Eye (tissue), 1 donor: ENCODE data around the gene FHAD1.
"Not testable (repeated sequence)": the region's sequence is repeated elsewhere in the genome, so short reads cannot be mapped to it uniquely, and the experiment has no call there.

ENCODE experiments used
- DNase-seq: peaks from one replicate; pipeline ENCODE4 v3.0.0-alpha.2; 2015

The FHAD1 gene

DNA sequence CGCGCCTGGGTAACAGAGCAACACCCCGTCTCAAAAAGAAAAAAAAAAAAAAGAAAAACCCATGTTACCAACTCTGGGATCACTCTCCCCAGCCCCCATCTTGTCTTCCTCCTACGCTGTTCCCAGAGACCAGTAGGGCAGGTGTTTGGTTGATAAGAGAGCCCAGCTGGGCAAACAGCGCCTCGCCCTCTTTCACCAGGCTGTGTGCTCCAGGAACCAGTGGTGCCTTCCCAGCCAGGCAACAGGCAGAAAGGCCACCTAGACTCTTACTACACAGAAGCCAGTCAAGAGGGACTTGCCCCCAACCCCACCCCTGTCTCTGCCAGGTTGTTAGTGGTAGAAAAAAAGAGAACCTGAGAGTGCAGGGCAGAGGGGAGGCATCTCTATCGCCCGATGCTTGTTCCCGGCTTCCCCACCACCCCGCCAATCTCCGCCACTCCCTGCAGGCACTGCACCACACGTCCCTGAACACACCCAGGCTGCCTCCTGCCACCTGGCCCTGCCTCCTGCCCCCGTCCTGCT is 177.2 kb downstream of the FHAD1 start:
- no peak for DNase-seq

DNA sequence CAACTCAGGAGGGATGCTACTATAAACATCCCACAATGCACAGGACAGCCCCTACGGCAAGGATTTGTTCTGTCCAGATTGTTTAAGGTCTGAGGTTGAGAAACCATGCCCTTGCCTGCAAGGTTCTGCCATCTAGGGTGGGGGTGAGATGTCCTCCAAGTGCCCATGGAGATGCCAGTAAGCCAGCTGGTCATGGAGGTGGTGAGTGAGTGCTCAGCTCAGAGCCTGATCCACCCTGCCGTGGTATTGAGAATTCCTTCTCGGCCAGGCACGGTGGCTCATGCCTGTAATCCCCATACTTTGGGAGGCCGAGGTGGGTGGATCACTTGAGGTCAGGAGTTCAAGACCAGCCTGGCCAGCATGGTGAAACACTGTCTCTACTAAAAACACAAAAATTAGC is 178.0 kb downstream of the FHAD1 start:
- no peak for DNase-seq

DNA sequence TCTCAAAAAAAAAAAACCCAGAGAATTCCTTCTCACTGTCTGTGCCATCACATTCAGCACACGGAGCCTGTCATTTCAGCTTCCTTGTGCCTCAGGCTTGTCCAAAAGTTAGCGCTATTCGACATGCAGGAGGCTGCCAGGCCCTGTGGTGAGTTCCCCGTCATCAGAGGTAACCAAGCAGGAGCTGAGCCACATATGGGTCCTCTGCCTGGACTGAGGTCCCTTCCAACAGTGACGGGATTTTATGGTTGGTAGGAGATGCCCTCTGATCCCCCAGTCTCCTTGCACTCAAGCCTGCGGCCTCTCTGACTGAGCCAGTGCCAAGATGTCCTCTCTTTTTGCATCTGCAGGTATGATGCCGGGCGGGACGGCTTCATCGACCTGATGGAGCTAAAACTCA is 178.5 kb downstream of the FHAD1 start:
- no peak for DNase-seq

DNA sequence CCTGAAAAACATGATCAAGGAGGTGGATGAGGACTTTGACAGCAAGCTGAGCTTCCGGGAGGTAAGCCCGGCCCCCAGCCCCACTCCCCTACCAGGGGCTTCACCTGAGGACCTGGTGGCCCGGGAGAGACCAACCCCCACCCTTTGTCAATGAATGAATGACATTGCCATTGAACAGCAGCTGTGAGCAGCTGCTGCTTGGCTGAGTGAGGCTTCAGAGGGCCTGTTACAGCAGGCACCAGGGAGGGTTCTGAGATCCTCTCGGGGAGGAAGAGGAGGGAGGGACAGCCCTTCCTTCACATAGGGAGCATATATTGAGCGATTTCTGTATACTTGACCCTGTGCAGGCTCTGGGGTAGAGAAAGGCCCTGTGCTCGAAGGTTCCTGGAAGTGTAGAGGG is 178.9 kb downstream of the FHAD1 start:
- no peak for DNase-seq

DNA sequence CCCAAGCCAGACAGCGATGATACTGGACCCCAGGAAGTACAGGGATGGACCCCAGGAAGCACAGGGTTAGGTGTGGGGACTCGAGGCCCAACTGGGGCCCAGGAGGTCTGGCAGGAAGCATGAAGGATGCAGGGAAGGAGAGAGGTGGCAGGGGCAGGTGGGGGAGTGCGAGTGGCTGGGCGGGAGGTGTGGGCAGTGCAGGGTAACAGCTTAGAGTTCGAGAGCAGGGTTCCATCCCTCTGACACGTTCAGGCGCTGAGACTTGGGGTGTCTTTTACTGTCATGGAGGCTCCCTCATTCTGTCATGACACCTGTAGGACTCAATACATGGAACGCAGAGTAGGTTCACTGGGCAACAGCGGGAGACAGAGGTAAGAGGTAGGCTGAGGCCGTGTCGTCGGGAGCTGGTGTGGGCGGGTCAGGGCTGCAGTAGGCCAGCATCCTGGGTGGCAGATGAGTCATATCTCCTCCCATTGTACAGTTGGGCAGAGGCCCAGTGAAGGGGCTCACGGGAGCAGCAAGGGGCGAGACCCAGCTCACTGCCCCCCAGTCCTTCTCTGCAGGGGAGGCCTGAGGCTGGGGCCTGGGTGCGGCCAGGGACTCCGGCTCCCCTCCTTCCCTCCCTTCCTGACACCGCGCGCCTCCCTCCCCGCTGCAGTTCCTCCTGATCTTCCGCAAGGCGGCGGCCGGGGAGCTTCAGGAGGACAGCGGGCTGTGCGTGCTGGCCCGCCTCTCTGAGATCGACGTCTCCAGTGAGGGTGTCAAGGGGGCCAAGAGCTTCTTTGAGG is 179.7 kb downstream of the FHAD1 start:
- no peak for DNase-seq

DNA sequence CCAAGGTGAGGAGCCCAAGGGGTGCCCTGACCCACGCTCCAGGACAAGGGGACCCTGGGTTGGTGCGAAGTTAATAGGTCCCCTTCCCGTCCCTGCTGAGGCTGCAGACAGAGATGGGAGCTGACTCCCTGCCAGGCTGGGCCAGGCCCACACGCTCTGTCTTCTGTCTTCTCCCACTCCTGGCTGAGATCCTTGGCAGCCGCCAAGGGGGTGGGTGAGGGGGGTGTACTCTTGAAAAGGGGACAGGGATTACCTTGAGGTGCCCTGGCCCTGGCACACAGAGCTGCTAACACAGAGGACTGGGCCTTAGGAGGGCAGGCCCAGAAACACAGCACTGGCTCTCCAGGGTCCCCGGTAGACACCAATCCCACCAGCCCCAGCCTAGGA is 180.2 kb downstream of the FHAD1 start:
- no peak for DNase-seq

DNA sequence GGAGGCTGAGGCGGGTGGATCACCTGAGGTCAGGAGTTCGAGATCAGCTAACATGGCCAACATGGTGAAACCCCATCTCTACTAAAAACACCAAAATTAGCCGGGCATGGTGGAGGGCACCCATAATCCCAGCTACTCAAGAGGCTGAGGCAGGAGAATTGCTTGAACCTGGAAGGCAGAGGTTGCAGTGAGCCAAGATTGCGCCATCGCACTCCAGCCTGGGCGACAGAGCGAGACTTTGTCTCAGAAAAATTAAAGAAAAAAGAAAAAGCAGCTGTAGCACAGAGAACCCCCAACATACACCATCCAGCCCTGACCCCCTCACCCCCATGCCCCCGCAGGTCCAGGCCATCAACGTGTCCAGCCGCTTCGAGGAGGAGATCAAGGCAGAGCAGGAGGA is 181.2 kb downstream of the FHAD1 start:
- DNase-seq = not testable (repeated sequence)

DNA sequence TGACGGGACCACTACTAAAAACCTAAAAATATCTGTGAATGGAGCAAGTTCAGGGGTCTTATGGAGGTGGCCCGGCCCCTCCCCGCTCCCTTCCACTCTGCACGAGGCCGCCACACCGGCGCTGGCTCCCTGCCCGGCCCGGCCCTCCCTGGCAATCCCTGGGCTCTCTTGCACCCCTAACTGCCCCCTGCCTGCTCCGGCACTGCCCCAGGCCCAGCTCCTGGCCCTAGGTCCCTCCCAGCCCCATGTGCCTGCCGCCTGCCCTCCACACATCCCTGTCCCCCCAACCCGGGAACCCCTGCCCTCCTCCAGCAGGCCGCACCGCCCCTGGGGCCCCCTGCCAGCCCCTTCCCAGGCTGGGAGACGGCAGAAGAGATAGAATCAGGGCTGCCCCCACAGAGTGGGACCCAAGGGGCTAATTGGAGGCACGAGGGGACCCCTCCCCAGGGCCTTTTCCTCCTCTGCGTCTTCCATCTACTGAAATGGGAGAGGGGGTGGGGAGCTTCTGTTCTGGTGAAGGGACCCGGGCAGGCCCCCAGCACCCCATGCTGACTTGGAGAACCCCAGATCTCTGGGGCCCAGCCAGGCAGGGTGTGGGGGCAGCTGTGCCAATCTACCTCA is 181.9 kb downstream of the FHAD1 start:
- DNase-seq = no peak

DNA sequence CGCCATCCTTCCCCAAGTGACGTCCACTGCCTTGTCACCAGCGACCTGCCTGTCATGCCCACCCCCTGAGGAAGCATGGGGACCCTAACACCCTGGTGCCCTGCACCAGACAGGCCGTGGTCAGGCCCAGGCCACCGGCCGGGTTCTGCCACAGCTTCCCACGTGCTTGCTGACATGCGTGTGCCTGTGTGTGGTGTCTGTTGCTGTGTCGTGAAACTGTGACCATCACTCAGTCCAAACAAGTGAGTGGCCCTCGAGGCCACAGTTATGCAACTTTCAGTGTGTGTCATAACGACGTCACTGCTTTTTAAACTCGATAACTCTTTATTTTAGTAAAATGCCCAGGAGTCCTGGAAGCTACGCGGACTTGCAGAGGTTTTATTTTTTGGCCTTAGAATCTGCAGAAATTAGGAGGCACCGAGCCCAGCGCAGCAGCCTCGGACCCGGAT is 182.7 kb downstream of the FHAD1 start:
- DNase-seq = no peak

DNA sequence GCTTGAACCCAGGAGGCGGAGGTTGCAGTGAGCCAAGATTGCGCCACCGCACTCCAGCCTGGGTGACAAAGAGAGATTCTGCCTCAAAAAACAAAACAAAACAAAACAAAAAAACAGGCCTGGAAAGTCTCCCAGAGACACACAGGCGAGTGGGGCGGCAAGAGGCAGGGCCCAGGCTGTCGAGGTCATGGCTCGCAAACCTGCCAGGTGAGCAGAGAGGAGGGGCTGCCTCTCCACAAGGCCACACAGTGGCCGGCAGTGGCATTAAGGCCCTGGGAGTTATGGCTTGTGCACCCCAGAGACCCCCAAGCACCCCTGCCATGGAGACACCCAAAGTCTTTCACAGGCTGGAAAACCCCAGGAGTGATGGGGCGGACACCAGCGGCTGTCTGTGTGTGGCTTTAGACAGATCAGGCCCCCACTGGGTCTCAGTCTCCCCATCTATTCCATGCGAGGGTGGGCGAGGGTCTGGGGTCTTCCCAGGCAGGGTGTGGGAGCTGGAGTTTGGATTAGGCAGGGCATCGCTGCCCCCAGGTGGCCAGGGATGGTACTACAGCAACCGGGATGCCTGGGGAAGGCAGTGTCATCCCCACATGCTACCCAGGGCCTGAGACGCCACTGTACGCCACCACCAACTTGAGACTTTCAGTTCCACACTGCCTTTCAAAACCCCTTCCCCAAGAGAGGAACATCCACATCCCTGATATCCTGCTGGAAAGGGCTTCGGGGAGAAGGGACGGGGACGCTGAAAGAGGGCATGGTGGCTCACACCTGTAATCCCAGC is 184.0 kb downstream of the FHAD1 start:
- peak; percentile 95 for DNase-seq

DNA sequence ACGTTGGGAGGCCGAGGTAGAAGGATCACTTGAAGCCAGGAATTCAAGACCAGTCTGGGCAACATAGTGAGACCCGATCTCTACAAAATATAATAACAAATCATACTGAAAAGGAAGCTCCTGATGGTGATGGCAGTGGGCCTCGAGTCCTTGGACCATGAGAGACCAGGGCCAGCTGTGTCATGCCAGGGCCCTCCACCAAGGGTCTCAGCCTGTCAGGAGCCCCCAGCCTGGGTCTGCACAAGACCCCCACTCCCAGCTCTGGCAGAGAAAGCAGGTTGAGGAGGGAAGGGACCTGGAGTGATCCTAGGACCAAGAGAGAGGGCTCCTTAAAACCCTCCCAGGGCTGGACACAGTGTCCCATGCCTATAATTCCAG is 184.5 kb downstream of the FHAD1 start:
- DNase-seq = no peak

DNA sequence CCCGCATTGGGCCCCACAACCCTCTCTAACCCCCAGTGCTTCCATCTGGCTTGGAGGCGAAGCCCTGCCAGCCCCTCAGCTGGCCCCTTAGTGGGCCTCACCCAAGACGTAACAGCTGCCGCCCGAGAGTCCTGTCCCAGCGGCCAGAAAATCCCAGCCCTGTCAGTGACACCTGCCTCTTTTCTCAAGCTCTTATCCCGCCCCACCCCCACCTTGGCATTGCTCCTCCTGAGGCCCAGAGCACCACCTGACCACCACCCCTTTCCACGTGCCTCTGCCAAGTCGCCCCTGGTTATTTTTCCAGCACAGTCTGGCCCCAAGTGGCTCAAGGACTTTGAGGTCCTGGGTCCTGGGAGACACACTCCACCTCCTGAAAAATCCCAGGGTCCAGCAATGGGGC is 185.3 kb downstream of the FHAD1 start:
- peak; percentile 79 for DNase-seq

DNA sequence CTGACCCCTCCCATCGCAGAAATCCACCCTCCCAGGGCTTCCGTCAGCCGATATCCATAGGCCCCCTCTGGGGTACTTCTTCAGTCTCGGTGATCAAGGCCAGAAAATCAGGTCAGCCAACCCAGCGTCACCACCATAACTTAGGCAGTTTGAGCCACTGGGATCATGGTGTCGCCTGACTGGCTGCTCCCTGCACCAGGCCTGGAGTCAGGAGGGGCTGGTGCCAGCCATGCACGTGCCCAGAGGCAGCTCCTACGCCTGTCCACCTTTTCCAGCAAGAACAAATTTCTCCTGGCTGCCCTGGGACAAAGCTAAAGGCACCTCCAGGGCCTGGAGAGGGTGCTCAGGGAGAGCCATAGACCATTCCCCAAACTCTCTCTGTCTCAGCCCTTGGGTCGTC is 186.4 kb downstream of the FHAD1 start:
- DNase-seq = no peak

DNA sequence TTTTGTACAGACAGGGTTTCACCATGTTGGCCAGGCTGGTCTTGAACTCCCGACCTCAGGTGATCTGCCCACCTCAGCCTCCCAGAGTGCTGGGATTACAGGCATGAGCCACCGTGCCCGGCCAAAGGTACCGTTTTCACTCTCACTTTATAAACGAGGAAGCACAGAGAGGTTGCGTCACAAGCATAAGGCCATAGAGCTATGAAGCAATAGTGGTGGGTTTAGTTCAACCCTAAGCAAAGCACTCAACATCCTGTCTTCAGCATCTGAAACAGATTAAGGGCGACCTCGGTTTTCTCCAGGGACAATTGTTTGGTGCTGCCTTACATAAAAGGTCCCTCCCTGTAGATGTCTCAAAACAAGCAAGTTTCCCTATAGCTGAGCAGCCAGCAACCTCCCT is 187.7 kb downstream of the FHAD1 start:
- not testable (repeated sequence) for DNase-seq

DNA sequence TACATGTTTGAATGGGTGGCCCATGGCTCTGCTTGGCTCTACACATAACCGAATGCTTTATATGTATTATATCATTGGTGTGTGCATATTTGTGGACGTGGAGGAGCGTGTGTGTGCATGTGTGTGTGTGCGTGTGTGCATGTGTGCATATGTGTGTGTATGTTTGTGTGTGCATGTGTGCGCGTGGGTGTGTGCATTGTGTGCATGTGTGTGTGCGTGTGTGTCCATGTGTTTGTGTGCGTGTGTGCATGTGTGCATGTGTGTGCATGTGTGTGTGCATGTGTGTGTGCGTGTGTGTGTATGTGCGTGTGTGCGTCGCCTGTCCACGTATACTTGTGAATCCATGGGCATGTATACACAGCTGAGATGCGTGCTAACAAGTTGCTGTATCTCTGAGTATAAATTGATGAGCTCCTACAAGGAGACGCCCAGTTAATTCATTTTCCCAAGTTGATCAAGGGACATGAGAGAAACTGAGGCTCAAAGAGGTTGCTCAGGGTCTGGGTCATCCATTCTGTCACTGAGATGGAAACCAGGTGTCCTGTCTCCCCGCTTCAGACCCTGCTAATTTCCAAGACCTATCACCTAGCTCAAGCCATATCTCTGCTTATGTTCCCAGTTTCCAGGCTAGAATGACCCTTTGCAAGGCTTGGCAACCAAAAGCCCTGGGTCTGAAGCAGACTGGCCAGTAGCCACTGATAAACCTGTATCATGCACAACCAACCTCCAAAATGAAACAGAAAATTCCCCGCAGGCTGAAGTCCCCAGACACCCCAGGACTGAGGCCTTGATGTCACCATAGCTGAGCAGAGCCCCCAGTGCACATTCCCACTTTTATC is 188.4 kb downstream of the FHAD1 start:
- DNase-seq = no peak

DNA sequence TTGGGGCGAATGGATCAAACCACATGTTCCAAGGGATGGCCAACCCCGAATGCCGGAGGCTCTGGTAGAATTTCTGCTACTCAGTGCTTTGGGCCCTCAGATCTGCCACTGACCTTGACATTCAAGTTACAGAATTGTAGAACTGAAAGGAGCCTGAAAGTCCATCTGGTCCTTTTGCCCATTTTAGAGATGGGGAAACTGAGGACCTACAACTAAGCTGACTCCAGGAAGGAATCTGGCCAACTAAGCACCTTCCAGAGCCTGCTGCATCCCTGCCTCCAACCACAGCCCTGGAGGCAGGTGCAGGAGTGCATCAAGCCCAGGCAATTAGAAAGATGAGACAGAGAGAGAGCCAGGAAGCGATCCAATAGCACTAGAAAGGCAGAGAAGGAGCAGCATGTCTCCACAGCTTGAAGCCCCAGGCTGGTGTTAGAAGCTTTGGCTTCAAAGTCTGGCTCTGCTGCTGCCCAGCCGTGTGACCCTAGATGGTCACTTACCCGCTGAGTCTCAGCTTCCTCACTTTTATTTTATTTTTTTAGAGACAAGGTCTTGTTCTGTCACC is 189.9 kb downstream of the FHAD1 start:
- no peak for DNase-seq

DNA sequence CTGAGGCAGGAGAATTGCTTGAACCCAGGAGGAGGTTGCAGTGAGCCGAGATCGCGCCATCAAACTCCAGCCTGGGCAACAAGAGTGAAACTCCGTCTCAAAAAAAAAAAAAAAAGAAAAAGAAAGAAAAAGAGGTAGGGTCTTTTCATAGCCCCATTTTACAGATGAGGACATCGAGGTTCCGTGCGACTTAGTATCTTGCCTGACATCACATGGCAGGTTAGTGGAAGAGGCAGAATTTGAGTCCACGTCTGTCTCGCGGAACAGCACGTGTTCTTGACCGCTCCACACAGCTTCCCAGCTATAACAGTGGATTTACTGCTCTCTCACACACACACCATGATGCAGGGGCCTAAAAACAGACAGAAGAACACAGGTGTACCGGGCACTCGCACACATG is 192.3 kb downstream of the FHAD1 start:
- no peak for DNase-seq

DNA sequence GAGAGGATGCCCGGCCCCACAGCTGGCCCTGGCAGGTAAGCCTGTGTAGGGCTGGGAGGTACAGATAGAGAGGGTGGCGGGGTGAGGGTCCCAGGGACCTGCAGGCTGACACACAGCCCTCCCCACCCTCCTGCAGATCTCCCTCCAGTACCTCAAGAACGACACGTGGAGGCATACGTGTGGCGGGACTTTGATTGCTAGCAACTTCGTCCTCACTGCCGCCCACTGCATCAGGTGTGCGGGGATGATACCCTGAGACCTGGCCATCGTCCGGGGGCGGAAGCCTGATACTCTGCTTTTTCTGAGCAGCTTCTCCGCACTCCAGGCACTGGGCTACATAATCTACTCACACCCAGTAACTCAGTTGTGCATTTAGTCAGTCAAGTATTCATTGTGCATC is 193.3 kb downstream of the FHAD1 start:
- DNase-seq = no peak

DNA sequence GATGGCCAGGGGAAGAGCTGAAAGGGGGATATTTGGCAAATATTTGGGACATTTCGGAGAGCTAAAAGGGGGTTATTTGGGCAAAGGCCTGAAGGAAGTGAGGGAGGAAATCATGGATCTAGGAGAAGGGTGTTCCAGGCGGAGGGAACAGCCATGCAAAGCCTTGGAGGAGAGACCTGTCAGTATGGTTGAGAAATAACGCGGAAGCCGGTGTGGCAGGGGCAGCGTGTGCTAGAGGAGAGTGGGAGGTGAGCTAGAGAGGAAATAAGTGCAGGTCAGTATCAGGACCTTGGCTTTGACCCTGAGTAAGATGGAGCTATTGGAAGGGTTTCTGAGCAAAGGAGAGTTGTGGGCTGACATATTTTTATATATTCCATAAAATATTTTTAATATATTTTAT is 194.2 kb downstream of the FHAD1 start:
- DNase-seq = no peak

DNA sequence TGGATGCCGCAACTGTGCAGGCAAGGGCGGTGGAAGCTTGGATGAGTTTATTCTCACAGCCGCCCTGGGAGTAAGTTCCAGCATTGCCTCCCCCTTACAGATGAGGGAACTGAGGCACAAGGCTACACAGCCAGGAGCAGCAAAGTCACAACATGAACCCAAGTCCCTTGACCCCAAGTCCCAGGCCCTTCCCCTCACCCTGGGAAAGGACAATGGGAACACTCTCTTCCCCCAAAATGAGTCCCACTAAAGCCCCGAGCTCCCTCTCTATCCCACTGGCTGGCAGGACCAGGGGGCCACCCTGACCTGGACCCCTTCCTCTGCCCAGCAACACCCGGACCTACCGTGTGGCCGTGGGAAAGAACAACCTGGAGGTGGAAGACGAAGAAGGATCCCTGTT is 195.1 kb downstream of the FHAD1 start:
- no peak for DNase-seq

DNA sequence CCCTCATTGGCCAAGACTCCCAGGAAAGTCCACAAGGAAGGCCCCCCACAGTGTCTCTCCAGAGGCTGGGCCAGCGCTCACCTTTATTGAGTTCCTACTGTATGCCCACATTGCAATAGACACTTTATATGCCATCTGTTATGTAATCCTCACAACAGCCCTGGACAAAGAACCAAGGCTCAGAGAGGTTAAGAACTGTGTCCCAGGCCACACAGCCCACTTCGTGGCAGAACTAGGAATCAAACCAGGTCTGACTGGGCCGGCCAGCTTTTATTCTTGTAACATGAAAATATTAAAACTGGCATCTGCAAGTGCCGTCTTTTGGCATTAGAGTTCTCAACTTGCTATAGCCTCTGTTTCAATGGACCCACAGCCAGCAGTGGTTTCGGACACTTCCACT is 195.7 kb downstream of the FHAD1 start:
- DNase-seq = no peak

DNA sequence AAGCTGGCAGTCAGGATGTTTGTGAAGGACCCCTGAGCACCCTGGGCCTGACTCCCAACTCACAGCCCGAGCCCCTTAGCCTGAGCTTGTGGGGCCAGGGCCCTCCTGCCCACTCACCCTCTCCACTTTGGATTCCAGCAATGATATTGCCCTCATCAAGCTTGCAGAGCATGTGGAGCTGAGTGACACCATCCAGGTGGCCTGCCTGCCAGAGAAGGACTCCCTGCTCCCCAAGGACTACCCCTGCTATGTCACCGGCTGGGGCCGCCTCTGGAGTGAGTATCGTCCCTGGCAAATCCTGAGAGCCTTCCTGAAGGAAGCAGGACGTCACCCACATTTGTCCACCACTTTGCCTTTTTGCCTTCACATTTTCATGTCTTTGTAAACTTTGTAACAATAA is 196.3 kb downstream of the FHAD1 start:
- no peak for DNase-seq
